IMR-90 (cell line): ENCODE measurements around the gene SYNE2. TPM values are rescaled to one million over a fixed set of nuclear protein-coding genes. Genes with fewer than 3 reads are reported as not detected.

Experiments used
- ATAC-seq: fragments of 200-7000 bp; cut with Tn5 transposase; 2 replicates; pipeline ENCODE4 v1.9.1; 2020; ENCODE audit warnings: low read depth, mild to moderate bottlenecking, moderate library complexity
- BruUV-seq: library from RNA; stranded (reverse); fragments of 400-500 nt; replicated peaks from 2 replicates; lab custom pipeline; 2021; lab: Mats Ljungman, UMichigan
- CTCF ChIA-PET: fragments of 300-600 bp; formaldehyde crosslinking; extraction: SDS; loops from one replicate; lab custom pipeline; 2021; ENCODE audit warnings: antibody characterized with exemption; lab: Yijun Ruan, JAX
- POLR2A ChIA-PET: fragments of 300-600 bp; sonication (Branson Sonifier 250); formaldehyde crosslinking; loops from one replicate; lab custom pipeline; 2022; ENCODE audit warnings: antibody characterized with exemption; ENCODE audit not compliant: unreplicated experiment; lab: Charles Lee
- DNase-seq: peaks from one replicate; pipeline ENCODE4 v3.0.0; 2013
- H2AFZ ChIP-seq: replicated peaks from 2 replicates; pipeline ENCODE3; 2013; ENCODE audit warnings: low read length, mild to moderate bottlenecking; ENCODE audit not compliant: poor library complexity
- H2AK5ac ChIP-seq: 2 replicates; pipeline ENCODE4 v1.6.1; 2013; ENCODE audit warnings: low read depth, low read length, inconsistent platforms
- H2AK9ac ChIP-seq: replicated peaks from 2 replicates; pipeline ENCODE3; 2013; ENCODE audit warnings: mild to moderate bottlenecking, low read depth, low read length, moderate library complexity; ENCODE audit not compliant: poor library complexity
- H2BK120ac ChIP-seq: 2 replicates; pipeline ENCODE4 v1.6.1; 2013; ENCODE audit warnings: low read depth, low read length, inconsistent platforms
- H2BK15ac ChIP-seq: 3 replicates; pipeline ENCODE4 v1.6.1; 2013; ENCODE audit warnings: low read depth, low read length, inconsistent platforms
- H2BK20ac ChIP-seq: 2 replicates; pipeline ENCODE4 v1.6.1; 2013; ENCODE audit warnings: low read depth, mild to moderate bottlenecking, inconsistent platforms, low read length, moderate library complexity
- H2BK5ac ChIP-seq: 2 replicates; pipeline ENCODE4 v1.6.1; 2013; ENCODE audit warnings: mild to moderate bottlenecking, low read depth, low read length, inconsistent platforms; ENCODE audit not compliant: poor library complexity, severe bottlenecking
- H3K14ac ChIP-seq: replicated peaks from 2 replicates; pipeline ENCODE4 v1.6.1; 2013; ENCODE audit warnings: low read depth, low read length, inconsistent platforms
- H3K18ac ChIP-seq: 2 replicates; pipeline ENCODE4 v1.6.1; 2013; ENCODE audit warnings: low read depth, low read length, control low read depth
- H3K23ac ChIP-seq: 2 replicates; pipeline ENCODE4 v1.6.1; 2013; ENCODE audit warnings: low read depth, low read length, inconsistent platforms
- H3K27ac ChIP-seq: 2 replicates; pipeline ENCODE4 v1.5.1; 2013; ENCODE audit warnings: mild to moderate bottlenecking, control low read depth, low read length; ENCODE audit not compliant: insufficient read depth
- H3K27me3 ChIP-seq: 2 replicates; pipeline ENCODE4 v1.6.1; 2013; ENCODE audit warnings: low read length; ENCODE audit not compliant: control insufficient read depth, insufficient read depth
- H3K36me3 ChIP-seq: 2 replicates; pipeline ENCODE4 v1.6.1; 2013; ENCODE audit warnings: low read length, mixed read lengths; ENCODE audit not compliant: control insufficient read depth, insufficient read depth
- H3K4ac ChIP-seq: 2 replicates; pipeline ENCODE4 v1.6.1; 2013; ENCODE audit warnings: low read depth, low read length, inconsistent platforms
- H3K4me1 ChIP-seq: 2 replicates; pipeline ENCODE4 v1.6.1; 2013; ENCODE audit warnings: low read length, mixed read lengths; ENCODE audit not compliant: control insufficient read depth, insufficient read depth
- H3K4me2 ChIP-seq: 2 replicates; pipeline ENCODE4 v1.6.1; 2013; ENCODE audit warnings: low read depth, mild to moderate bottlenecking, control low read depth, low read length, moderate library complexity
- H3K4me3 ChIP-seq: 2 replicates; pipeline ENCODE4 v1.5.1; 2013; ENCODE audit warnings: low read depth, mild to moderate bottlenecking, control low read depth, low read length, moderate library complexity; ENCODE audit not compliant: insufficient read depth
- H3K56ac ChIP-seq: 2 replicates; pipeline ENCODE4 v1.6.1; 2013; ENCODE audit warnings: low read length, inconsistent platforms; ENCODE audit not compliant: insufficient read depth; ENCODE audit errors: extremely low read depth
- H3K79me1 ChIP-seq, 2 experiments: 2 replicates each; pipeline ENCODE4 v1.6.1; 2013; ENCODE audit warnings: low read length in 2 of 2, inconsistent platforms in 1 of 2, low read depth in 1 of 2
- H3K9ac ChIP-seq: 2 replicates; pipeline ENCODE4 v1.6.1; 2013; ENCODE audit warnings: low read depth, low read length, control low read depth
- H3K9me1 ChIP-seq: 2 replicates; pipeline ENCODE4 v1.6.1; 2013; ENCODE audit warnings: low read length, inconsistent platforms; ENCODE audit not compliant: insufficient read depth
- H3K9me3 ChIP-seq: 2 replicates; pipeline ENCODE4 v1.6.1; 2013; ENCODE audit warnings: low read length; ENCODE audit not compliant: control insufficient read depth, insufficient read depth
- H4K20me1 ChIP-seq: 2 replicates; pipeline ENCODE4 v1.6.1; 2013; ENCODE audit warnings: low read length, inconsistent platforms; ENCODE audit not compliant: insufficient read depth
- H4K5ac ChIP-seq: 2 replicates; pipeline ENCODE4 v1.6.1; 2013; ENCODE audit warnings: mild to moderate bottlenecking, low read depth, low read length, control low read depth
- H4K8ac ChIP-seq, 2 experiments: 2 replicates each; pipeline ENCODE4 v1.6.1; 2013; ENCODE audit warnings: low read depth in 2 of 2, low read length in 2 of 2, control low read depth in 1 of 2, inconsistent platforms in 1 of 2
- H4K91ac ChIP-seq: 2 replicates; pipeline ENCODE4 v1.6.1; 2013; ENCODE audit warnings: low read depth, low read length, inconsistent platforms; ENCODE audit not compliant: insufficient read depth
- BHLHE40 ChIP-seq: fragments of 150-350 bp; IDR thresholded peaks from 2 replicates; pipeline ENCODE4 v1.6.1; 2016; ENCODE audit warnings: mild to moderate bottlenecking, low read depth, low read length
- CHD1 ChIP-seq: IDR thresholded peaks from 2 replicates; pipeline ENCODE4 v1.6.1; 2012; ENCODE audit warnings: low read depth, low read length, improper control_type of control experiment
- FOS ChIP-seq: fragments of 150-350 bp; IDR thresholded peaks from 2 replicates; pipeline ENCODE4 v1.6.1; 2016; ENCODE audit warnings: low read depth, low read length
- MAZ ChIP-seq: IDR thresholded peaks from 2 replicates; pipeline ENCODE4 v1.6.1; 2012; ENCODE audit warnings: low read depth, mild to moderate bottlenecking, low read length, improper control_type of control experiment, moderate library complexity, borderline replicate concordance
- NFE2L2 ChIP-seq: fragments of 150-350 bp; IDR thresholded peaks from 2 replicates; pipeline ENCODE4 v1.6.1; 2016; ENCODE audit warnings: low read depth, mild to moderate bottlenecking, low read length
- RCOR1 ChIP-seq: IDR thresholded peaks from 2 replicates; pipeline ENCODE4 v1.6.1; 2012; ENCODE audit warnings: mild to moderate bottlenecking, low read length, improper control_type of control experiment; ENCODE audit not compliant: insufficient replicate concordance
- RFX5 ChIP-seq: IDR thresholded peaks from 2 replicates; pipeline ENCODE4 v1.8.0; 2012; ENCODE audit warnings: low read depth, mild to moderate bottlenecking, low read length, moderate library complexity
- SMC3 ChIP-seq: fragments of 150-350 bp; IDR thresholded peaks from 2 replicates; pipeline ENCODE4 v1.6.1; 2016; ENCODE audit warnings: low read depth, mild to moderate bottlenecking, antibody characterized with exemption, low read length, moderate library complexity
- WGBS, 2 experiments: methylation state at CpG; one replicate each; pipeline versions ENCODE4 v1.1.5 to v1.1.7; 2013; ENCODE audit warnings: missing lambda C conversion rate in 2 of 2; ENCODE audit not compliant: insufficient read length in 1 of 2; ENCODE audit errors: extremely low coverage in 2 of 2; 5-methylcytosine and 5-hydroxymethylcytosine counted together
- dilution Hi-C: fragments of 300-500 bp; cut with HindIII; formaldehyde crosslinking; loops from one replicate; pipeline ENCODE4 v1.14.3; 2018; ENCODE audit warnings: low sequenced_read_pairs; ENCODE audit not compliant: unreplicated experiment
- in situ Hi-C: fragments of 300-500 bp; cut with MboI; formaldehyde crosslinking; loops from 3 replicates; pipeline ENCODE4 v1.14.3; 2019; ENCODE audit warnings: low sequenced_read_pairs, inconsistent platforms, mixed read lengths
- intact Hi-C: fragments of 100-400 bp; cut with micrococcal nuclease; formaldehyde crosslinking; loops from 2 replicates; pipeline ENCODE4 v1.10.0; 2022
- polyA plus RNA-seq, 3 experiments: library from polyadenylated mRNA; depleted of rRNA; stranded (reverse); fragments of >200 nt; gene quantifications; 2 replicates each; pipeline ENCODE4 v1.2.3, GENCODE V29; 2012; ENCODE audit warnings: low replicate concordance in 1 of 3
- total RNA-seq: library from RNA; depleted of rRNA; stranded (reverse); fragments of >200 nt; gene quantifications from 2 replicates; pipeline ENCODE4 v1.2.3, GENCODE V29; 2012

Gene SYNE2
- total and polyA plus RNA-seq, 2 of the 4 experiments (the other 2 are of a cell fraction): 5.2 to 28.9 TPM

DNA sequence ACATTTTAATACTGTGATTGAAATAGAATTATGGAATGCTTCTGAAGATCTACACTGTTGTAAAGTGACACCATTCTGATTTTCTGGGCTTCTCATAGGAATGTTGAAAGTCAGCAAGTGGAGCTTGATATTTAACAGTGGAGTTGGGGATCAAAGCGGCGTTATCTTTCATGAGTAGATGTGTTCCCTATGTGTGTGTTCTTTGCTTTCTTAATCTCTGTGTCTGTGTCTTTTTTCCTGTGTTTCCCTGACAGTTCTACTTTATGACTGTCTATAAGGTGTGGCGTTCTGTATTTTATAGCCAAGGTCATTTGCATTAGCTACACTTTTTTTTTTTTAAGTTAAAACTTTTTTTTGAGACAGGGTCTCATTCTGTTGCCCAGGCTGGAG lies 24.7 kb downstream of the SYNE2 start:
- intact Hi-C loops: no loop called here
- H3K36me3 ChIP-seq: no peaks in the 10 kb centered on the region
- POLR2A ChIA-PET: no interaction called here
- ATAC-seq (no peak), DNase-seq (no peak)
- H3K18ac ChIP-seq: no peak overlapping the region
- H3K14ac ChIP-seq: no peak overlapping the region
- no peak overlapping the region for H4K5ac ChIP-seq
- no peak overlapping the region for H3K23ac ChIP-seq
- H4K8ac ChIP-seq: no peak overlapping the region
- no peak overlapping the region for H2AFZ ChIP-seq
- peaks cover 0 to 20% of the 10 kb centered on the region in 2 experiments; a peak in 2 of 4 replicates for H3K79me1 ChIP-seq
- H4K91ac ChIP-seq: no peak overlapping the region
- no peaks in the 10 kb centered on the region for H3K27me3 ChIP-seq
- TF ChIP-seq FOS (no peak), RCOR1 (no peak), MAZ (no peak), RFX5 (no peak), SMC3 (no peak), NFE2L2 (no peak), BHLHE40 (no peak), CHD1 (no peak)
- no peak overlapping the region for H3K27ac ChIP-seq
- no peaks in the 10 kb centered on the region for H3K9me3 ChIP-seq
- H3K4me2 ChIP-seq: no peak overlapping the region
- peaks cover 13% of the 10 kb centered on the region for H3K9me1 ChIP-seq
- dilution Hi-C loops: no loop called here
- H3K4me1 ChIP-seq: peaks cover 4% of the 10 kb centered on the region; the same call in 1 of the 2 replicates
- no peak overlapping the region for H2AK5ac ChIP-seq
- no peak overlapping the region for H3K9ac ChIP-seq
- H2BK5ac ChIP-seq: no peak overlapping the region
- CTCF ChIA-PET: no interaction called here
- no CpG with 5 or more reads among the region's 3 CpGs for whole genome bisulfite sequencing, 2 experiments
- in situ Hi-C loops: no loop called here
- no peaks in the 10 kb centered on the region for H4K20me1 ChIP-seq
- H2AK9ac ChIP-seq: no peak overlapping the region
- H3K4me3 ChIP-seq: no peak overlapping the region
- no peak overlapping the region for H3K56ac ChIP-seq
- H2BK15ac ChIP-seq: no peak overlapping the region
- no peak overlapping the region for H3K4ac ChIP-seq
- H2BK120ac ChIP-seq: no peak overlapping the region
- H2BK20ac ChIP-seq: no peak overlapping the region
- no TSS peak for BruUV-seq
